ENCODE results near the gene SHISA9.

SHISA9 gene

DNA sequence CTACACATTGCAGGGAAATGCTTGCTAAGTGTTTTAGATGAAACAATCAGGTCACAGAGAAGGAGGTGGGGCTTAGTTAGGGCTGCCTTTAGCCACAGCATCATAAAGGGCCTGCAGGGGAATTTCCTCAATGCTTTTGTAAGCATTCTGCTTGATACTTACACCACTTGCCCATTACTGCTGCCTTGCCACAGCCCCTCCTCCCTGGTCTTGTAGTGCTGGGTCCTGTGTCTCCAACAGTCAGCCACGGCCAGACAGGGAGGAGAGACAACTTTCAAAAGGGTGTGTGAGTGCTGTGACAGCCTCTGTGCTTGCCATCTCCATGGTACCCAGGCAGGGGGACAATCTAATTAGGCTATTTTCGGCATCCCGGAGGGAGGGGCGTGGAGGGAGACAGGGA lies 111.2 kb downstream of the SHISA9 start:
- DNase-seq (ENCODE audit: low read depth in 1 of 2, low spot score in 1 of 2), result no peak

DNA sequence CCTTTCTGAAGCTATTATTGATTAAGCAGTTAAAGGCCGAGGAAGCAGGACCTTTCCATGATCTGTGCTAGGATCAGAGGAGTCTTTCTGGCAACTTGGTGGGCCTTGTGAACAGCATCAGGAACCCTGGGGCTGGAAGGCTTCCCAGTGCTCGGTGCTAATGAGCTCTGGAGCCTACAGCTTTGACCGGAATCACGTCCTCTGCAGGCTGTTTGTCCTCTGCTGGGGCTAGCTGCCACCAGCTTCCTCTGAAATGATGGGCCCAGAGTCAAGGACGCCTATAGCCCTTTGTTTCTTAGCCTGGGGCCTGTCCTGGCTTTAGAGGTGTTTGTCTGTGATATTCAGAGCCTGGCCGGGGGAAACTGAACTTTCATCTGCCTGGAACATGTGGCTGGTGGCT lies 111.6 kb downstream of the SHISA9 start:
- DNase-seq (ENCODE audit: low read depth in 1 of 2, low spot score in 1 of 2), result no peak

DNA sequence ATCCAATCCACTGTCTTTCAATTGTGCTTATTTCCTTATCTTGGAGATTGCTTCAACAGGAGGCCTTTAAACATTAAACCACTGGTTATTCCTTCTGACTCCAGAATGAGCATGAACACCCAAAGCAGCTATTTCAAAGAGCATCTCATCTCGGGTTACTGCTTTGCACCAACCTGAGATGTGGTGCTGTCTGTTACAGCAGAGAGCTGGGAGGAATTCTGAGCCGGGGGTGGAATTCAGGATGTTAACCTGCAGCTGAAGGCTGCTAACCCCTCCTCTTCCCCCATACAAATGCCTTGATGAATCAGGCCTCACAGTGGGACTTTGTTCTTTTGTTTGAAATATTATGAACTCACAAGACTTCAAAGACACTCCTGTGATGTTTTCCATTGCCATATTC lies 113.1 kb downstream of the SHISA9 start:
- no peak for DNase-seq (ENCODE audit: low read depth in 1 of 2, low spot score in 1 of 2)

DNA sequence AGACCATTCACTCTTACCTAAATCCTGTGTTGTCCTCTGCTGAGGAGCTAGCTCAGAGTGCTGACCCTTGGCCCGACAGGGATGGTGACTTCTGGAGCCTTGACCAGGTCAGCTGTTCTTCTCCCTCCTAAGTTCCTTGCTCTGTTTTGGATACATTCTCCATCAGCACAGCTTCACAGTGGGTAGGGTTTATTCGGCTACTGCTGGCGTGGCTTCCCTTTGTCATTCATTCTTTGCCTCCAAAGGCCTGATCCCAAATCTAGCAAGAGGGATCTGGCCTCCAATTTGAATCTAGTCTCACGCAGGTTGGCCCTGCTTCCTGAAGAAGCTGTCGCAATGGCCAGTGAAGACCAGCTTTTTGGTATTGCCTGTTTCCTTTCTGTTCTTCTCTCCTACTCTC lies 116.6 kb downstream of the SHISA9 start:
- no peak for DNase-seq (ENCODE audit: low read depth in 1 of 2, low spot score in 1 of 2)

DNA sequence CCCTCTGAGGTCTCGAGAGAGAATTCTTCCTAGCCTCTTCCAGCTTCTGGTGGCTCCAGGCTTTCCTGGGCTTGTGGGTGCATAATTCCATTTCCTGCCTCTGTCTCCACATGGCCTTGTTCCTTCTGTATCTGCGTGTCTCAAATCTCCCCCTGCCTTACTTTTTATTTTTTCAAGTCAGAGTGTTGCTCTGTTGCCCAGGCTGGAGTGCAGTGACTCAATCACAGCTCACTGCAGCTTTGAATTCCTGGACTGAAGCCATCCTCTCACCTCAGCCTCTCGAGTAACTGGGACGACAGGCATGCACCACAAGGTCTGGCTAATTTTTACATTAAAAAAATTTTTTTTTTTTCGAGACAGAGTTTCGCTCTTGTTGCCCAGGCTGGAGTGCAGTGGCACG lies 120.6 kb downstream of the SHISA9 start:
- DNase-seq (ENCODE audit: low read depth in 1 of 2, low spot score in 1 of 2), result no peak

DNA sequence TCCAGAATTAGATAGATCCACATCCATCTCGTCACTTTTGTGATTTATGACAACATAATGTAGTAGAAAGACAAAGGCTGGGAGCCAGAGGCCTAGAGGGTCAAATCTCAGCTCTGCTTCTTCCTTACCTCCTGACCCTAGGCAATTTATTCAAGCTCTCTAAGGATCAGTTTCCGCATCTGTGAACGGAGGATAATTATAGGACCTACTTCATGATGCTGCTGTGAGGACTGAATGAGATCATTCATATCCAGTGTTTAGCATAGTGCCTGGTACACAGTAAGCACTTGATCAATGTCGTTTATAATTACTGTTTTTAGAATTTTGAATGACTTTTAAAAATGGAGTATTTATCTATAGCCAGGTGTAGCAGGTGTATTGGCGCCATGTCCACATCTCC lies 128.4 kb downstream of the SHISA9 start:
- DNase-seq (ENCODE audit: low read depth in 1 of 2, low spot score in 1 of 2), result no peak

DNA sequence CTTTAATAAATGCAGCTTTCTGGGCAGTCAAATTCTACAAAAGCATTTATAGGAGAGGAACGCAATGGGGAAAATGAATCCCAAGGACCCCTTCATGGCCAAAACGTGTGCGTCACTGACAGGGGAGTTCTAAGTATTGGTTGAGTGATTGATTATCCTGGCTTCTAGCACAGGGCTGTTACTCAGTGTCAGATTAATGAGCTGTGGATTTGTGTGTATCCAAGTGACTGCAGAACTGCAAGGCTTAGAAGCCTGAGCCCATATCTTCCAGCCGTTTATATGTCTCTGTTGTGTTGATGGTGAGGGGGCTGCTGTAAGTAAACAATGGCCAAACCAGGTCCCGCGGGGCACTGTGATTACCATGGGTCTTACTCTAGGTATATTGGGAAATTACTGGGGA lies 129.4 kb downstream of the SHISA9 start:
- DNase-seq (ENCODE audit: low read depth in 1 of 2, low spot score in 1 of 2), result no peak

DNA sequence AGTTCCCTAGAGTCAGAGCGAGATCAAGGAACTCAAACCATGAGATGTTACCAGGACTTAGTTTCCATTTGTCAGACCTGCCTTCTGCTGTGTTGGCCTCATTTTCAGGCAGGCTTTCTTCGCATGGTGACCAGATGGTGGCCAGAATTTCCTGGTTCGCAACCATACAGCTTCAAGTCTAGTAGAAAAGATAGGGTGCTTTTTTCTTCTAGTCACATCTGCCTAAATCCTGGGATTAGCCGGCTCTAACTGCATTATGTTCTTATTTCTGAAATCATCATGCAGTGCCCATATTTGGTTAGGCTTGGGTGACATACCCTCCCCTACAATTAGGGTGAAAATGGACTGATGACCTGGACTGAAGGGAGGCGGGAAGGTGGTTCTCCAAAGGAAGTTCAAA lies 131.5 kb downstream of the SHISA9 start:
- no peak for DNase-seq (ENCODE audit: low read depth in 1 of 2, low spot score in 1 of 2)

DNA sequence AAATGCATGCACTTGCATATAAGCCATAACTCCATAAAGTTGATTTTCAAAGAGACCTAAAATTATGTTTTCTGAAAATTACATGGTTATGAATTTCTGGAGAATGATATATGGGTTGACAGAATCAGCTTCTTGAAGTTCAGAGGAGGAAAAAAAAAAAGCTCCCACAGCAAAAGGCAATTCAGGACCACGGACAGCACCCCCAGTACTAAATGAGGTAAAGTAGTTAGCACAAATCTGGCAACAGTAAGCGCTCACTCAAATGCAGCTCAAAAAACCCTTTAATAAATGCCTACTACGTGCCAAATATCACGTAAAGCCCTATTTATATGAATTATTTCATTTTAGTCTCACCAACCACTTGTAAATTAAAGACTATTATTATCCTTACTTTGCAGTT lies 135.2 kb downstream of the SHISA9 start:
- DNase-seq (ENCODE audit: low read depth in 1 of 2, low spot score in 1 of 2), result no peak

DNA sequence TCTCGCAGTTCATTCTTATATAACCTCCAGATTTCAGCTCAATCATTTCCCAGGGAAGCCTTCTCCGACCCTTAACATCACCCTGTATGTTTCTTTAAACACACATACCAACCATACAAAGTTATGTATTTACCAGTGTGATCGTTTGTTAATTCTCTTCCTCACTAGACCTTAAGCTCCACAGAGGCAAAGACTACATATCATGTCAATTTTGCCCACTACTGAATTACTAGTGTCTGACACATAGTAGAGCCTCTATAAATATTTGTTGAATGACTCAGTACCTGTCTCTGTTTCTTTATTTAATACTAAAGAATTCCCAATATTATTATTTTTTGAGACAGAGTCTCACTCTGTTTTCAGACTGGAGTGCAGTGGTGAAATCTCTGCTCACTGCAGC lies 137.2 kb downstream of the SHISA9 start:
- no peak for DNase-seq (ENCODE audit: low read depth in 1 of 2, low spot score in 1 of 2)

DNA sequence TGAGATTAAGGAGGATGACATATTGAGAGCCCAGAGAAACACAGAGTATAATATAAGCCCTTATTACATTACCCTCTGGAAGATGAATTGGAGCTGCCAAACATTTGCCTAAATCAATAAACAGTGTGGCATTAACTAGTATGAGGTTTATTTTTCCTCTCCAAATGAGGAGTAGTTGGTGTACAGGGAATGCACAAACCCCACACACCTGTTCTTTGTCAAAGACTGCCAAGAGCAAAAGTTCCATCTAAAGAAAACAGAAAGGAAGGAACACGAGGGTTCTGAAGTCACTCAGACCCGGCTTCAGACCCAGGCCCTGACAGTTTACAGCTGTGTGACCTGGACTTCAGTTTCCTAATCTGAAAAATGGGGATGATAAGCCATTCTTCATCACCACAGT lies 138.1 kb downstream of the SHISA9 start:
- no peak for DNase-seq (ENCODE audit: low read depth in 1 of 2, low spot score in 1 of 2)

DNA sequence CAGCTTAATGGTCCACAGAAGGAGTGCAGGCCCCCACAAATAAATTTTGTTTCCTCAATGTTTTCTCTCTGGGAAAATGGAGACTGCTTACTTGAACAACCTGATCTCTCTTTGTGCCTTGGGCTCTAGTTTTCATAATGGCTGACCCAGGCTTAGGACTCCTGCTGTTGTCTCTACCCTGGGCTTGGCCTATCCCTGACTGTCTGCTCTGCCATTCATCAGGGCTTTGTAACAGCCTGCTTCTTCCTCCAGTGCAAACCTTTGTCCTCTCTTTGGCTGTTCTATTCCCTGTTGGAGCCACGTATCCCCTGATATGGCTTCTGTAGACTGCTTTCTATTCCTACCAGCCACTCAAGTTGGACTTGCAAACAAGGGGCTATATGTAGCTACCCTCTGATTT lies 139.8 kb downstream of the SHISA9 start:
- no peak for DNase-seq (ENCODE audit: low read depth in 1 of 2, low spot score in 1 of 2)

DNA sequence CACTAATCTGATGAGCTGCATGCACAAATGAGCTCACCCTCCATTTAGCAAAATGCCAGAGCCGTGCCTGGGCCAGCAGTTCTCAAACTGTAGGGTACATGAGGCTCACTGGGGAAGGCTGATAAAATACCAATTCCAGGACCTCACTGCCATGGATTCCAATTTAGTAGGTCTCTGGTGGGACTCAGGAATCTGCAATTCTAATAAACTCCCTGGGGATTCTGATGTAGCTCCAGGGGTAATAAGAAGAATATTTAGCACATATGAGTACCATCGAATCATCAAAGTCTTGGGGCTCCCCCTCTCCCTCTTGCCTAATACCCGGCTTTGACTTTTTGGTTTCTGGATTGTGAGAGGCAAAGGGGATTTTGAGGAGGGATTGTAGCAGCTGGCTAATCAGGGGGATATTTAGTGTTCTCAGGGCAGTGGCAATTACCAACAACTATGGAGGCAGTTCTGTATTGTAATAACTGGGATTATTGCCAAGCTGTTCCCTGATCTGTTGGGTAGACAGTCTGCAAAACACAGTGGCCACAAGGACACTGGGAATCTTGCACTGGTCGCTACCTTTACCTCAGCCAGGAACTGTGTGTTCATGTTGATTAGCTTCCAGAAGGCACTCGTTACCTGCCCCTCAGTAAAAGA lies 140.4 kb downstream of the SHISA9 start:
- DNase-seq (ENCODE audit: low read depth in 1 of 2, low spot score in 1 of 2), result no peak

DNA sequence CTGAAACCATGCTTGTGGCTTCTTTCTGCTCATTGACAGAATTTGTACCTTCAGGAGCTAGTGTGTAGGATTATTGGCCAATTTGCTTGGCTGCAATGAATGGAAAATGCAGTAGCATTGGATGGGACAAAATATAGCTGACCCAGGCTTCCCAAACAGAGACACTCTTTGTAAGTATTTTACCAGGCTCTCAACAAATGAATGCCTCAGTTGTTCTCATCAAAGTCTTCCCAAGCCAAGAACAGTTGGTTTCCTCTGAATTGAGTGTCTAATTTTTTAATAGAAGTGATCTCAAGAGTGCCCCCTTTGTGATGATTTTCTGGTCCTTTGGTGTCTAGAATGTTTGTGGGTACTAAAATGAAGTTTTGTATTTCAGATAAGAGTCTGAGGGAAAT lies 140.9 kb downstream of the SHISA9 start:
- DNase-seq (ENCODE audit: low read depth in 1 of 2, low spot score in 1 of 2), result no peak

DNA sequence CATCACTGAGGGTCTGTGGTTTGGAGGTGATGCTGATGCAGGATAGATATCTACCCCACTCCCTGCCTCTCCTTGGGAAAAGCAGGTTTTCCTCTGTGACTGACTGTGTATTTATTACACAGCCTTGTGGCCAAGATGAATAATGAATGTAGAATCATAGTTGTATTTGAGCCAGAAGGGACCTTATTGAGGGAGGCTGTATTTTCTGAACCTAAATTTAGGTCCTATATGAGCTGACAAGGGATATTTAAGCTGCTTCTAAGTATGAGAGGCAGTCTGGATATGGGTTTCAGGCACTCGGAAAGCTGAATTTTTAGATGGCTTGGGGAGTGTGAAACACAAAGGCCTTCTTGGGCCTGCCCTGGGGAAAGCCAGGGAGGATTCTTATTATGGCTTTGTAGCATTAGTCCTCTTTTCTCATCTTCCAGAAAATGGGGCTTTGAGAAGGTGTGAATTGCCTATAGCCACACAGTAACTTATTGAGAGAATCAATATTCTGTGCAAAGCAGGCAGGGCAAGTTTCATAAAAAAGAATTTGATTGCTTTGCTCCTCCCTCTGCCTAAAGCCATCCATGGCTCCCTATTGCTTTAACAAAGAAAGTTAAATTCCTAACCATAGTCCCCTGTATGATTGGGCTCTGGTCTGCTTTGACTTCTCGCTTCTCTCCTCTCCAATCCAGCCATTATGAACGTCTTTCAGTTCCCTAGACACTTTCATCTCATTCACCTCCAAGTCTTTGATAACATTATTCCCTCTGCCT lies 144.8 kb downstream of the SHISA9 start:
- no peak for DNase-seq (ENCODE audit: low read depth in 1 of 2, low spot score in 1 of 2)

DNA sequence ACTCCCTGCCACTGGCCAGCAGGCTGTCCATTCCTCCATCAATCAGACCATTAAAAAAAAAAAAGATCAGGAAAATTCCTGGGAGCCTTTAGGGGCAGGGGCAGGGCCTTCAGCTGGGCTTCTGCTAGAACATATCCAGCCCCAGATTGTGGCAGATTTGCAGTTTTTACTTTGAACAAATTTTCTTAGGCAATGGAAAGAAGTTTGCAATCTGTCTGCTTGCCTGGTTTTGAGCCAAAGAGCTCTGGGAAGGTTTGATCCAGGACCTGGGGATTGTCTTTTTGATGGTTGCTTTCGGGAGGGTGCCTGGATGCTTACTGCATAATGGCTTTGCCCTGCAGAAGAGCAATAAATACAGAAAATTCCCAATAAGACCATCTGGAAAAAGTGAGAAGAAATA lies 145.9 kb downstream of the SHISA9 start:
- no peak for DNase-seq (ENCODE audit: low read depth in 1 of 2, low spot score in 1 of 2)

DNA sequence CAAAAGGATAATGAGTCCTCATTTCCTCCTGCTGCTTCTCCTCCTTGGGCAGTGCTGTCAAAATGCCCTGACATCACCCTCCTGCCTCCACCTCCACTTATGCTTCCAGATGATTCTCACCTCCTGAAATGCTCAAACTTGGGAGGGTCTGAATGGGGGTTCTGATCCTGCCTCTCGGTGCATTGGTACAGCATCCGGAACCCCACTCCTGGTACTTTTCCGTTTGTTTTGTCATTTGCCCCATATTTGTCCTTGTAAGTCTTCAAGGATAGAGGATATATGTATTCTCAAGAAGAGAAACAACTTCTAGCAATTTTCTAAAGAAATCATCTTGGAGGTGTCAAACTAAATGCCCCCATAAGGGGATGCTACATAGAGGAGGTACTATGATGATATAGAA lies 148.3 kb downstream of the SHISA9 start:
- DNase-seq (ENCODE audit: low read depth in 1 of 2, low spot score in 1 of 2), result no peak

DNA sequence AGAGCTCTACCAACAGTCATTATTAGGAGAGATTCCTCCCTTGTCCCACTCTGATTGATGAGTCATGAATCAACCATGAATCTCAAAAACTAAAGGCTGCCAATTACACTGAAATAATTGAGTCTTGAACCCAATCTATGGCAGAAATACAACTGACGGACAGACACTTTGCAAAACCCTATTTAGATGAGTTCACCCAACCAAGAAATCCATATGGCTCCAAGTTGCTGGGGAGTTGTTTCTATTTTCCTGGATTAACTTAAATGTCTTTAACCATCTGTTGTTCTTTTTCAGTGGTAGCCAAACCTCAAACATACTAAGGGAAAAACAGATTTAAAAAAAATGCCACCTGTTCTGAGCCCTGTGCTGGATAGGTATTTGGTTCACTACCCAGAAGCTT lies 151.0 kb downstream of the SHISA9 start:
- no peak for DNase-seq (ENCODE audit: low read depth in 1 of 2, low spot score in 1 of 2)

DNA sequence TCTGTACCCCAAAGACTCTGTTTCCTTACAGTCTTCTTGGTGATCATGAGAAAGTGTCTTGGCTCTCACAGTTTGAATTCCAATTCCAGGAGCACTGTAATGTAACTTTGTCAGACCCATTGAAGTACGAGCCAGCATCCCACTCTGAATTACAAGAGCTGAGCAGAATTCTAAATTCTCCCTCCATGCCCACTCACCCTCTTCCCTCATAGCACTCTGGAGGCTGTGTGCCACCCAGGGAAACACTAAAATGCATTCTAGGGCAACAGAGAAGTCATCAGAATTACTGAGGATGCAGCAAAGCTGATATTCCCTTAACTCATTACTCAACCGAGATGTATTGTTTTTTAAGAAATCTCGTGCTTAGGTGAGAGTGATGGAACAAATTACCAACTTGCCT lies 154.1 kb downstream of the SHISA9 start:
- no peak for DNase-seq (ENCODE audit: low read depth in 1 of 2, low spot score in 1 of 2)

DNA sequence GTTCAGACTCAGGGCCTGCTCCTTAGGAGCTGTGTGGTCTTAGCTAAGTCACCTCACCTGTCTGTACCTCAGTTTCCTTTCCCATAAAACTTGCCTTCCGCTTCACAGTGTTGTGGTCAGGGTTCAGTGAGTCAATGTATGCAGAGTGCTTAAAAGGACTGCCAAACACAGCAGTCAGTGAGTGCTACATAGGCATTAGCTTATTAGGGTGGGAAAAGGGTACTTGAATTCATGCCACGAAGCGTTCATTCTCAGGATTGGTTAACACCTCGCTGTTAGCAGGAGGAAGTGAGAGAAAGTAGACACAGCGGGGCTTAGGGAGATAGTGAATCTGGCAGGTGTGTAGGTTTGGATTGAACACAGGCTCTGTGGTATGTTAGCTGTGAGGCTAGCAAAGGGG lies 155.2 kb downstream of the SHISA9 start:
- no peak for DNase-seq (ENCODE audit: low read depth in 1 of 2, low spot score in 1 of 2)

DNA sequence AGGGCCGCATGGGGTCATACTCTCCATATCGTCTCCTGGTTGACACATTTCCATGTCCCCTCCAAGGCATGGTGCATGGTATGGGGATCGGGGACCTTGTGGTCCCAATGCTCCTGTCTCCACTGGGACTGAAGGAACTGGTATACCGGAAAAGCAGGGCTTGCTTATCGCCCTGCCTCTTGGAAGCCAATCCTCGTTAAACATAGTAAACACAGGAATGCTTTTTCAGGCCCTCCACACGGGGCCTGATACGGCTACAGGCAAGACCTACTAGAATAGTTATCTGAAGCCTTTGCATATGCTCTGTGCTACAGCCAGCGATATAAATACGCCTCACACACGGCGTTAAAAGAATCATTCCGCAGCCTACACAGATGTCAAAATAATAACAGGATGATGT lies 159.5 kb downstream of the SHISA9 start:
- no peak for DNase-seq (ENCODE audit: low read depth in 1 of 2, low spot score in 1 of 2)

DNA sequence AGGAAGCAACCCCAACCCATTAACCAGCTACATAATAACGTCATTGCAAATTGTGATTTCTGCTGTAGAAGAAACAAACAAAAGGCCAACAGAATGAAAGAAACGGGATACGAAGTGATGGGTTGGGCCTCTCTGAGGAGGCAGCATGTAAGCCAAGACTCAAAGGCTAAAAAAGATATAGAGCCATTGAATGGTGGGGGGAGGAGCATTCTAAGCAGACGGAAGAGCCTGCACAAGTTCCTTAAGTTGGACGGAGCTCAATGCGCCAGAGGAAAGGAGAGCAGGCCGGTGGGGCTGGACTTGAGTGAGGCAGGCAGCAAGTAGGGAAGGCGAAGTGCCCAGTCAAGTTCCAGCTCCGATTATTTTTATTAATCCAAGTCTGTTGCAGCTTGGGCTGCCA lies 160.3 kb downstream of the SHISA9 start:
- DNase-seq (ENCODE audit: low read depth in 1 of 2, low spot score in 1 of 2), result no peak

DNA sequence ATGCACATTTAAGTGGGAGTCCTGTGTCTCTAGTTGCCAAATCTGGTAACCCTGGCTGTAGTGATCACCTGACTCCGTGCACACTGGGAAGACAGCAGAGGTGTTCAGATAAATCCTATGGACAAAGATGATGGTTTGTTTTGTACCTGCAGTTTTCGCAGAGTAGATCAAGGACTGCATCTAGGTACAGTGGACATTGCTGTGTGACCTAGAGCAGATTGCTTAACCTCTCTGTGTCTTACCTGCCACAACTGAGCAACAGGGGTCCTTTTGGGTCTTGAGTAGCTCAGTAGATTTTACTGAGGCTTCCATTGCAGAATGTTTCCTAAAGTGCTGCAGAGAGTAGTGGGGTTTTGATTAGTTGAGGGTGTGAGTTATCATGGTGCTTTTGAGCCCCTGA lies 160.8 kb downstream of the SHISA9 start:
- no peak for DNase-seq (ENCODE audit: low read depth in 1 of 2, low spot score in 1 of 2)
